Gastroesophageal sphincter (tissue), 3 donors: ENCODE results near the gene COL6A3.

ENCODE experiments used
- EP300 ChIP-seq: sonication (generic); formaldehyde crosslinking; IDR thresholded peaks from one replicate; pipeline ENCODE4 v1.6.1; 2017; ENCODE audit warnings: antibody characterized with exemption, mild to moderate bottlenecking
- POLR2A ChIP-seq, 2 donors: fragments of 450-650 bp; IDR thresholded peaks; one replicate each; pipeline ENCODE4 v1.6.1; 2017; ENCODE audit warnings: antibody characterized with exemption in 2 of 2, mild to moderate bottlenecking in 2 of 2, moderate library complexity in 1 of 2
- TF ChIP-seq, protein P1 (sequence below), 4 experiments: fragments of 200-600 bp in 2 of 4; fragments of 450-650 bp in 2 of 4; sonication (generic) in 1 of 4; IDR thresholded peaks; one replicate each; pipeline ENCODE4 v1.5.1; 2017 to 2019; ENCODE audit warnings: antibody characterized with exemption in 4 of 4, mild to moderate bottlenecking in 2 of 4, moderate library complexity in 2 of 4

DNA sequence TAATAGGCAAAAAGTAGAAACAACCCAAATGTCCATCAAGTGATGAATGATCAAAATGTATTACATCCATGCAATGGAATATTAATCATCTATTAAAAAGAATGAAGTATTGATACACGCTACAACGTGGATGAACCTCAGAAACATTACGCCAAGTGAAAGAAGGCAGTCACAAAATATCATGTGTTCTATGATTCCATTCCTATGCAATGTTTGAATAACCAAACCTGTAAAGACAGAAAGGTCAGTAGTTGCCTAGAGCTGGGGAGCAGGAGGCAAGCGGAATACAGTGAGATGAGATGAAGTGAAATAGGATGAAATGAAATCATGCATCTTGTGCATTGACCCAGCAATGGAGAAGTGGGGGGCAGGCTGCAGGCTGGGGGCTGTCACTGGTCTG, 17.9 kb upstream of the COL6A3 start:
- TF ChIP-seq, protein P1, sequence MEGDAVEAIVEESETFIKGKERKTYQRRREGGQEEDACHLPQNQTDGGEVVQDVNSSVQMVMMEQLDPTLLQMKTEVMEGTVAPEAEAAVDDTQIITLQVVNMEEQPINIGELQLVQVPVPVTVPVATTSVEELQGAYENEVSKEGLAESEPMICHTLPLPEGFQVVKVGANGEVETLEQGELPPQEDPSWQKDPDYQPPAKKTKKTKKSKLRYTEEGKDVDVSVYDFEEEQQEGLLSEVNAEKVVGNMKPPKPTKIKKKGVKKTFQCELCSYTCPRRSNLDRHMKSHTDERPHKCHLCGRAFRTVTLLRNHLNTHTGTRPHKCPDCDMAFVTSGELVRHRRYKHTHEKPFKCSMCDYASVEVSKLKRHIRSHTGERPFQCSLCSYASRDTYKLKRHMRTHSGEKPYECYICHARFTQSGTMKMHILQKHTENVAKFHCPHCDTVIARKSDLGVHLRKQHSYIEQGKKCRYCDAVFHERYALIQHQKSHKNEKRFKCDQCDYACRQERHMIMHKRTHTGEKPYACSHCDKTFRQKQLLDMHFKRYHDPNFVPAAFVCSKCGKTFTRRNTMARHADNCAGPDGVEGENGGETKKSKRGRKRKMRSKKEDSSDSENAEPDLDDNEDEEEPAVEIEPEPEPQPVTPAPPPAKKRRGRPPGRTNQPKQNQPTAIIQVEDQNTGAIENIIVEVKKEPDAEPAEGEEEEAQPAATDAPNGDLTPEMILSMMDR (IDR thresholded peaks at IDR 0.05) = no peak
- TF ChIP-seq POLR2A (IDR thresholded peaks at IDR 0.05) = no peak
- no peak for TF ChIP-seq EP300
